ENCODE data around the gene EVA1B.

EVA1B gene, protein sequence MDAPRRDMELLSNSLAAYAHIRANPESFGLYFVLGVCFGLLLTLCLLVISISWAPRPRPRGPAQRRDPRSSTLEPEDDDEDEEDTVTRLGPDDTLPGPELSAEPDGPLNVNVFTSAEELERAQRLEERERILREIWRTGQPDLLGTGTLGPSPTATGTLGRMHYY

GRCh38 chr1:36323636-36324352, at the start of gene EVA1B:
TSS of gene EVA1B (minus strand) at chr1:36323645. CDS start at chr1:36323037, 608 bp downstream.
- DNase-seq (ENCODE audit: low read depth) = peak; percentile 81

DNA sequence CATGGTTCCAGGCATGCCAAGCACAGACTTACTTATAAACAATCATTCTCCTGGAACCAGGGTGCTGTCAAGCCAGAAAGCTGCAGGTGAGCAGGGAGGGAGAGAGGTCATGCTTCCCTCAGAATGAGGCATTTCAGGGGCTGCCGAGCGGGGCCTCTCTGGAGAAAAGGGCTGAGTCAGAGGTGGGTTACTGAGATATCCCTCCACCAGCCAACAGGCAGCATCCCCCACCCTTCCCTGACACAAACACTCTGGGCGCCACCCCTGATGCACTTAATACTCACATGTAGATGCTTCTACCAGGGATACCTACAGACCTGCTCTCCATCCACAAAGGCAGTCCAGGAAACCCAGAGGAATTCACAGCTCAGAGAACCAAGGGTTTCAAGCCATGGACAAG, 49.2 kb upstream of the EVA1B start:
- DNase-seq (ENCODE audit: low read depth) = peak; percentile 33

DNA sequence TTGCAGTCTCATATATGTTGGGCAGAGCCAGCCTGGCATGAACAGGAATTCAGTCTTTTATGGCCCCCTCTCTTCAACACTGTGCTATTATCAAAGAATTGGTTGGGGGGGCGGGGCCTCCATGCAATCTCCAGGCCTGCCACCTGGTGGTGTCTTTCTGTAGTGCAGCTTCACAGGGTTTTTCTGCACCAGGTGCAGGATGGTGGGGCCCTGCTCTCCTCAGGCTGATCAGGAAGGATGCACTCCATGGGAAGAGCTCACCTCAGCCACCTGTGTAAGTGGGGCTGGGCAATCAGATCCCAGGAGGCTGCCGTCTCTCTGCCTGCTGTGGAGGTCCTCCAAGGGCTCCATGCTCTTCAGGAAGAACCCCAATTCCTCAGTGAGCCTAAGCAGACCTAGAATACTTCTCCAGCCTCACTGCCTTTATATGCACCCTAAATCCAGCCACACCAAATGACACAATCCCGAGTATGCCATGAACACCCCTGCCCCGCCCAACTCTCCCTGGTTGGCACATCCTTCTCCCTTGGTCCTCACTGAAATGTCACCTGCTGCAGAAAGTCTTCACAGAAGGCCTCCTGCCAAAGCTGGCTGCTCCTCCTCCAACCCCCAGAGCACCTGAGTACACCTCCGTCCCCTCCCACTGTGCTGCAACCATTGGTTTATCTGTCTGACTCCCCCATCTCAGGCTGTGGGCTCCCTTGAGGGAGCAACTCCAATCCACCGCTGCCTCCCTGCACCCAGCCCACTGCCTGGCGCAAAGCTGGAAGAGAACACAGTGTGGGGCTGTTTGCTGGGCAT, 45.8 kb upstream of the EVA1B start:
- DNase-seq (ENCODE audit: low read depth) = peak; percentile 46

- no peak for DNase-seq (ENCODE audit: low read depth)
These were observed 44.4 kb upstream of the EVA1B start for GRCh38 chr1:36367798-36368197.

DNA sequence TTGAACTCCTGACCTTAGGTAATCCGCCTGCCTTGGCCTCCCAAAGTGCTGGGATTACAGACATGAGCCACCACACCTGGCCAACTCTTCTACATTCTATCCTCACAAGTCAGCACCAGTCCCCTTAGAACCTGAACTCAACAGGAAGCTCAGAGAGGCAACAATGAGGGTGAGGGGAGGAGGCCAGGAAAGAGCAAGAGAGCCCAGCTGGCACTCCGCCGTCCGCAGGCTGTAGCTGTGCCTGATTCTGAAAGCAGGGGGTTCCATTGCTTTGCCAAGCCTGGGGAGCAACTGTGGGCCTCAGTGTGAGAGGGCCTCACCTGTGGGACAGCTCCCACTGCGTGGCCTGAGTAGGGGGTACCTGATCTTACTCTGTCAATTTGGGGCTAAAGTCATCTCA, 43.6 kb upstream of the EVA1B start:
- no peak for DNase-seq (ENCODE audit: low read depth)

DNA sequence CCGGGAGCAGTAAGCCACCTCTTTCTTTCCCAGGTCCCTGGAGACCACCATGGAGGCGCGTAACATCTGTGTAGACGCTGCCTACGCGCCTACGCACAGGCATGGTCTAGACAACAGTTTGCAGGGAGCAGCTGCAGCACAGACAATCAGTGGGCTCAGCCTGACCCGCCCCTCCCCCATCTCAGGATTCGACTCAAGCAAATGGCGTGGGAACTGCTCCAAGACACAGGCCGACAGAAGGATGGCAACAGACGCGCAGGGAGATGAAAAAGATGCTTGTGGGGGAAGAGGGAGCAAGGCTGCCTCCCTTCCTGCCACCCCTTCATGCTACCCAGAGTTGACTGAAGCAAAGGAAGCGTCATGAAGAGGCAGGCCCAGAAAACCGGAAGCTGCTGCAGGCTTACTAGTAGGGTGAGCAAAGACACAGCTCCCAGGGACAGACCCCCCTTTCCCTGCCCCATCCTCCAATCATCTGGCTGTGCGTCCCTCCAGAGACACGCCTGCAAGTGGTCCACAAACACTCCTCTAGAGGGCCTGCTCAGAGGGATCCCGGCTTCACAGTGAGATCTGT, 42.7 kb upstream of the EVA1B start:
- peak; percentile 25 for DNase-seq (ENCODE audit: low read depth)

GRCh38 chr1:36365381-36365780, 41.9 kb upstream of the EVA1B start:
- DNase-seq (ENCODE audit: low read depth) = peak; percentile 50

GRCh38 chr1:36359911-36360550, 36.6 kb upstream of the EVA1B start:
- DNase-seq (ENCODE audit: low read depth) = peak; percentile 54

DNA sequence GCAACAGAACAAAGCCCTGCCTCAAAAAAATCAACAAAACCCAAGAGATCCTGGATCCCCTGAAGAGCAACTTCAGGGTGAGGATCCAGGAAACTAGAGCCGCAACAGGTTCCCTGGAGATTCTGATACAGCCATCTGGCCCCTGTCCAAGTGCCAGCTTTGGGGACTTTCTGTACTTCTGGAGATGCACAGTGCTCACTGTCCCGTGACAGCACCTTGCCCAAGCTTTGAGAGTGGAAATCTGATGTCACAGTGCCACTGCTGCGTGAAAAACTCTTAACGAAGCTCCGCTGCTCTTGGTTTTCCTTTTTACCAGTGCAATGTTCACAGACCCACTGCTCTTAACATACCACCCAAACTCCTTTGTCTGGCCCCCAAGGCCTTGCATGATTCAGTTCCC, 35.9 kb upstream of the EVA1B start:
- DNase-seq (ENCODE audit: low read depth) = no peak

- no peak for DNase-seq (ENCODE audit: low read depth)
These were observed 35.2 kb upstream of the EVA1B start for GRCh38 chr1:36358514-36359084.

- DNase-seq (ENCODE audit: low read depth) = no peak
These were observed 32.4 kb upstream of the EVA1B start for GRCh38 chr1:36355811-36356210.

DNA sequence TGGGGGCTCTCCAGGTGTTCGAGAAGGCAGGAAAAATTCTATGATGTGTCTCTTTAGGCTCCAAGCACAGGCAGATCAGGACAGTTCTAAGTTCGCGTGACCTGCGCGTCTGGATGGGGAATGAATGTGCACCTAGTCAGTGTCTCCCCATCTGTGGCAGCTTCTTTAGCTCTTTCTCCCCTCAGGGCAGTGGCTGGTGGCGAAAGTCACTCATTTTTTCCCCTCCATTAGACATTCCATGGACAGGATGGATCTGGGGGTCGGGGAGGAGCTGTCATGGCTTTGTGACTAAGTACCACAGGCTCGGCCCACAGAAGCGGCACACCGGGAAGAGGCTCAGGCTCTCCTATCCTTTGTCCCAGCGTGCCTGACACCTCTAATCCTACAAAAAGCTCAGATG, 31.0 kb upstream of the EVA1B start:
- DNase-seq (ENCODE audit: low read depth) = no peak

GRCh38 chr1:36352910-36353878, 29.7 kb upstream of the EVA1B start:
- DNase-seq (ENCODE audit: low read depth) = peak; percentile 70

GRCh38 chr1:36352125-36352909, 28.9 kb upstream of the EVA1B start:
- DNase-seq (ENCODE audit: low read depth) = no peak

DNA sequence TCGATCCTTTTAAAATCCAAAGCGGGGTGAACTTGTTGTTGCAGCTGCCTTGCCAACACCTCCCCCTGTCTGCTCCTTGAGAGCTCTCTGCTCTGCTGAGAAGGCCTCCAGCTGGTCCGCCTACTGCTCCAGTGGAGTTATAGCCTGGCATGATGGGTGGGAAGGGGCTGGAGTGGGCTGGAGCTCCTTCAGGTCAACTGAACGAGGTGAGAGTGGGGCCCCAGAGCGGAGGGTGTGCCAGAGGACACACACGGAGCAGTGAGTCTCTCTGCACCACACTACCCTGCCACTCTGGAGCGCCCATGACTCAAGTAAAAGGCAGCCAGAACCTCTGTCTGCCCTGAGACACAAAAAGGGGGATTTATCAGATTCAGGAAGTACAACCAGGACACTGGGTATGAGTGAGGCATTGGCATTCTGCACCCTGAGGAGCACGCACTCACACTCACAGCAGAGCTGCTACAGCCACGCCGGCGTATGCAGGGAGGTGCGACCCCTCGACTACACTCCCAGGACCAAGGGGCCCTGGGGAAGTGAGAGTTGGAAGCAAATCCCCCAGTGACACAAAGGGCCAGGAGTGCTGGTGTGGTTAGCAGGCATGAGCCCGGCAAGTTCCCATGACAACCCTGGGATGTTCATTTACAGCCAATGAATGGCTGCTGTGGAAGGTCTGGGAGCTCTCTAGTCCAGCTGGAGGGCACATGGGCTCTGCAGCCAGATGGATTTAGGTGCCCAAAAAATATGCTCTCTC, 28.0 kb upstream of the EVA1B start:
- peak; percentile 86 for DNase-seq (ENCODE audit: low read depth)

DNA sequence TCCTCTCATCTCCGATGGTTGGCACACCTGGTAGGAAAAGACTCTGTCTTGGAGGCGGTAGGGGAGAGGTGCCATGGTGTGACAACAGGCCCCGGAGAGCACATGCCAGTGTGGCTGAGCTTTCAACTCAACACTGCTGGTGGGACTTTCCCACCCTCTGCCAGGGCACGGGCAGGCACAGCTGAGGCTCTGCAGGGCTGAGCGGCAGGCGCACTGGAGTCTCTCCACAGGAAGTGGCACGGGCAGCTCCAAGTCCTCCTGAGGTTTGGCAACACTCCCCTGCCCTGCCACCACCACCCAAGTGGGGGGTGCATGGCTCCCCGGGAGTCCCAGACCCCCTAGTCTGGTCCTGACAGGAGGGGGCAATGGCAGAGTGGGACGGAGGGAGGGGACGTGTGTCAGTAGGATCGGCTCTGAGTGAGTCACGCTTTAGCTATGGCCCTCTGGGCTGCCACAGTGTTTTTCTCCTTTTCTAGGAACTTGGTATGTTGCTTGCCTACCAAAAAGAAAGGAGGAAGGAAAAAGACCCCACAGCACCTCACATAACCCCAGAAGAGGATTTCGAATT, 27.3 kb upstream of the EVA1B start:
- DNase-seq (ENCODE audit: low read depth) = peak; percentile 74

DNA sequence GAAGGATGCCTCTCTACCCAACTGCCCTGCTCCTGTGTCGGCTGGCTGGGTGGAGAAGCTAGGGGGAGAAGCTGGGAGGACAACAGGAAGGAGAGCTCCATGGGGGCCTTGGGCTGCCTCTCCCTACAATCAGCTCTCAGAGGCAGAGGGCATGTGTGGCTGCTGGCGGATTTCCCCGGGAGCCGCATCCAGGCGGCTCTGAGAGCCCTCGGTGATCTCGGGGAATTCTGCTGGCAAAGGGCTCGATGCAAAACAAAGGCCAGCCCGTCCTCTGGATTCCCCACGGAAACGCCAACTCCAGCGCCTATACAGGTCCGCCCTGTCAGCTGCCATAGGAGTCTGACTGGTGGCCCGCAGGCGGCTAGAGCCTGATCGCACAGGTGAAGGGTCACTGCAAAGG, 26.4 kb upstream of the EVA1B start:
- no peak for DNase-seq (ENCODE audit: low read depth)

GRCh38 chr1:36349241-36349671, 25.8 kb upstream of the EVA1B start:
- DNase-seq (ENCODE audit: low read depth) = peak; percentile 37

All from amniotic epithelial cell (primary cell).